A673 (cell line): ENCODE results near the gene EFNA2.

Experiments used
- EZH2 ChIP-seq: fragments of 200-600 bp; sonication (generic); IDR thresholded peaks from 2 replicates; pipeline ENCODE4 v1.6.1; 2017; ENCODE audit warnings: borderline replicate concordance, low read depth, mild to moderate bottlenecking, mixed read lengths, antibody characterized with exemption, low read length; ENCODE audit not compliant: poor library complexity, severe bottlenecking
- TF ChIP-seq, protein P1 (sequence below): fragments of 300-800, 200-600 bp; sonication (generic); conservative IDR thresholded peaks from 2 replicates; pipeline ENCODE4 v1.5.1; 2017; ENCODE audit warnings: low read depth, mild to moderate bottlenecking, antibody characterized with exemption, low read length, moderate library complexity, mixed read lengths

DNA sequence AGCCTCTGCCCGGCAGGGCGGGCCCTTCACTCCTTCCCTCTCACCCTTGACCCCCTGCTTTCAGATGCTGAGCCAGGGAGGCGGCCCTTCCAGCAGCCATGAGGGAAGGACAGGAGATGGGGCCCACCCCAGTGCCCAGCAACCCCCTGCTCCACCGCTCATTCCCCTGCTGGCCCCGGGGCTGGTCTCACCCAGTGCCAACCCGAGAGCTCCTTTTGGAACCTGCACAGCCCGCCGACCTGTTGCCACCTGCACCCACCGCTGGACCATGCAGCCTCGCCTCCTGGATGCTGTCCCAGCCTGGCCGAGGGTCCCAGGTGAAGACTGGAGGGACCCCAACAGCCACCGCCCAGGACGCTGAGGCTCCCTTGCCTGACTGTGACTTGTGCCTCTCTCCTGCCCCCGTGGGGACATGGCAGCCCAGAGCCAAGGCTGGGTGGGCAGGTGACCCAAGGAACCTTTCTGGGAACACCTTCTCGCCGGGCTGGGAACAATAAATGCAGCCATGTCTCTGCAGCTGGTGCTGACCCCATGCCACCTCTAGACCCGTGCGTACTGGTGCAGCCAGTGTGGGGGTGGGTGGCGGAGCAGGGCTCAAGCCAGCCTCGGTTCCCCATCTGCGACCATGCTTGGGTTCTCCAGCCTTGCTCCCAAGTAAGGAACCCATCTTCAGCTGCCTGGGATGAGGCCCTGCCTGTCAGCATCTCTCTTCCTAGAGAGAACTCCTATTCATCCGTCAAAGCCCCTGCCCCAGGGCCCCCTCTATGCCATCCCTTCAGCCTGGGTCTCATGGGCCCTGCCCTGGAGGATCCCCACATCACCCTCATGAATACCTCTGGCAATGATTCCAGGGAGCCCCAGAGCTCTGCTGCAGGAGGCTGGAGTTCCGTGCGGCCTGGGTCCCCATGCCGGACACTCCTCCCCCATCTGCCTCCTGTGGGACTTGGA, 6.7 kb upstream of the EFNA2 start:
- TF ChIP-seq, protein P1, sequence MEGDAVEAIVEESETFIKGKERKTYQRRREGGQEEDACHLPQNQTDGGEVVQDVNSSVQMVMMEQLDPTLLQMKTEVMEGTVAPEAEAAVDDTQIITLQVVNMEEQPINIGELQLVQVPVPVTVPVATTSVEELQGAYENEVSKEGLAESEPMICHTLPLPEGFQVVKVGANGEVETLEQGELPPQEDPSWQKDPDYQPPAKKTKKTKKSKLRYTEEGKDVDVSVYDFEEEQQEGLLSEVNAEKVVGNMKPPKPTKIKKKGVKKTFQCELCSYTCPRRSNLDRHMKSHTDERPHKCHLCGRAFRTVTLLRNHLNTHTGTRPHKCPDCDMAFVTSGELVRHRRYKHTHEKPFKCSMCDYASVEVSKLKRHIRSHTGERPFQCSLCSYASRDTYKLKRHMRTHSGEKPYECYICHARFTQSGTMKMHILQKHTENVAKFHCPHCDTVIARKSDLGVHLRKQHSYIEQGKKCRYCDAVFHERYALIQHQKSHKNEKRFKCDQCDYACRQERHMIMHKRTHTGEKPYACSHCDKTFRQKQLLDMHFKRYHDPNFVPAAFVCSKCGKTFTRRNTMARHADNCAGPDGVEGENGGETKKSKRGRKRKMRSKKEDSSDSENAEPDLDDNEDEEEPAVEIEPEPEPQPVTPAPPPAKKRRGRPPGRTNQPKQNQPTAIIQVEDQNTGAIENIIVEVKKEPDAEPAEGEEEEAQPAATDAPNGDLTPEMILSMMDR, result no peak
- no peak for TF ChIP-seq EZH2
